Endodermal cell (in vitro differentiated cells): ENCODE results near the gene AQP12B. TPM values are rescaled to one million over a fixed set of nuclear protein-coding genes. Genes with fewer than 3 reads are reported as not detected.

ENCODE experiments used
- DNase-seq: peaks from one replicate; pipeline ENCODE4 v3.0.0-alpha.2; 2017
- H3K27ac ChIP-seq: 2 replicates; pipeline ENCODE4 v1.5.1; 2013; ENCODE audit warnings: mild to moderate bottlenecking, low read depth, low read length, moderate library complexity
- H3K27me3 ChIP-seq: 2 replicates; pipeline ENCODE4 v1.6.1; 2013; ENCODE audit warnings: mild to moderate bottlenecking, low read length, moderate library complexity; ENCODE audit not compliant: insufficient read depth, control insufficient read depth, poor library complexity, severe bottlenecking
- H3K36me3 ChIP-seq: 2 replicates; pipeline ENCODE4 v1.7.0; 2013; ENCODE audit warnings: mild to moderate bottlenecking, low read length, moderate library complexity; ENCODE audit not compliant: control insufficient read depth, insufficient read depth
- H3K4me1 ChIP-seq: one replicate; pipeline ENCODE4 v1.7.0; 2013; ENCODE audit warnings: low read length; ENCODE audit not compliant: control insufficient read depth, insufficient read depth
- H3K4me3 ChIP-seq: 2 replicates; pipeline ENCODE4 v1.5.1; 2013; ENCODE audit warnings: mild to moderate bottlenecking, low read length, moderate library complexity
- H3K9ac ChIP-seq: 2 replicates; pipeline ENCODE4 v1.6.1; 2013; ENCODE audit warnings: mild to moderate bottlenecking, low read length, moderate library complexity; ENCODE audit not compliant: poor library complexity, severe bottlenecking; ENCODE audit errors: extremely low read depth
- H3K9me3 ChIP-seq: 2 replicates; pipeline ENCODE4 v1.6.1; 2013; ENCODE audit warnings: mild to moderate bottlenecking, low read length, moderate library complexity; ENCODE audit not compliant: control insufficient read depth
- H3K27ac Mint-ChIP-seq: 2 replicates; pipeline ENCODE4 v1.8.0; 2020; ENCODE audit warnings: mixed read lengths
- H3K27me3 Mint-ChIP-seq: 2 replicates; pipeline ENCODE4 v1.8.0; 2021; ENCODE audit warnings: mild to moderate bottlenecking, mixed read lengths; ENCODE audit not compliant: insufficient read depth
- H3K36me3 Mint-ChIP-seq: 2 replicates; pipeline ENCODE4 v1.8.0; 2020; ENCODE audit warnings: low read depth, mixed read lengths
- H3K4me1 Mint-ChIP-seq: 2 replicates; pipeline ENCODE4 v1.8.0; 2020; ENCODE audit warnings: mixed read lengths
- H3K4me3 Mint-ChIP-seq: 2 replicates; pipeline ENCODE4 v1.8.0; 2020; ENCODE audit warnings: mild to moderate bottlenecking, moderate library complexity, mixed read lengths
- H3K9me3 Mint-ChIP-seq: 2 replicates; pipeline ENCODE4 v1.8.0; 2020; ENCODE audit warnings: mild to moderate bottlenecking, mixed read lengths
- WGBS, 2 experiments: methylation state at CpG; one replicate each; pipeline versions ENCODE4 v1.1.5 to v1.1.7; 2013; ENCODE audit warnings: missing lambda C conversion rate in 2 of 2, mixed read lengths in 1 of 2; ENCODE audit not compliant: insufficient coverage in 1 of 2, insufficient read length in 1 of 2; 5-methylcytosine and 5-hydroxymethylcytosine counted together
- total RNA-seq, 2 donors: library from RNA; stranded (reverse); fragmentation: NEBNext Ultra II Directional in 1 of 2; extraction: Animal tissue kit (Norgen Biotek cat#: 25700) in 1 of 2; gene quantifications; 2 replicates in 1 of 2; 3 replicates in 1 of 2; pipeline ENCODE4 v1.2.1, GENCODE V29; 2021
- TF ChIP-seq, protein P1 (sequence below): fragments of 200-600 bp; sonication (generic); conservative IDR thresholded peaks from 2 replicates; pipeline ENCODE4 v1.5.0; 2021; ENCODE audit warnings: antibody characterized with exemption, mild to moderate bottlenecking

Gene AQP12B
- total RNA-seq, 2 donors from 2014 or later: not detected

DNA sequence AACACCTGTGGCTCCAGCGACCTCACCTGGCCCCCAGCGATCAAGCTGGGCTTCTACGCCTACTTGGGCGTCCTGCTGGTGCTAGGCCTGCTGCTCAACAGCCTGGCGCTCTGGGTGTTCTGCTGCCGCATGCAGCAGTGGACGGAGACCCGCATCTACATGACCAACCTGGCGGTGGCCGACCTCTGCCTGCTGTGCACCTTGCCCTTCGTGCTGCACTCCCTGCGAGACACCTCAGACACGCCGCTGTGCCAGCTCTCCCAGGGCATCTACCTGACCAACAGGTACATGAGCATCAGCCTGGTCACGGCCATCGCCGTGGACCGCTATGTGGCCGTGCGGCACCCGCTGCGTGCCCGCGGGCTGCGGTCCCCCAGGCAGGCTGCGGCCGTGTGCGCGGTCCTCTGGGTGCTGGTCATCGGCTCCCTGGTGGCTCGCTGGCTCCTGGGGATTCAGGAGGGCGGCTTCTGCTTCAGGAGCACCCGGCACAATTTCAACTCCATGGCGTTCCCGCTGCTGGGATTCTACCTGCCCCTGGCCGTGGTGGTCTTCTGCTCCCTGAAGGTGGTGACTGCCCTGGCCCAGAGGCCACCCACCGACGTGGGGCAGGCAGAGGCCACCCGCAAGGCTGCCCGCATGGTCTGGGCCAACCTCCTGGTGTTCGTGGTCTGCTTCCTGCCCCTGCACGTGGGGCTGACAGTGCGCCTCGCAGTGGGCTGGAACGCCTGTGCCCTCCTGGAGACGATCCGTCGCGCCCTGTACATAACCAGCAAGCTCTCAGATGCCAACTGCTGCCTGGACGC lies 52.5 kb downstream of the AQP12B start:
- Histone ChIP-seq H3K4me1 (no peaks in the 10 kb centered on the region), H3K9ac (no peak overlapping the region), H3K36me3 (no peaks in the 10 kb centered on the region), H3K9me3 (peaks cover 23% of the 10 kb centered on the region), H3K27ac (no peak overlapping the region), H3K27me3 (no peaks in the 10 kb centered on the region), H3K4me3 (no peak overlapping the region)
- Mint-ChIP-seq H3K27me3 (peaks cover 3% of the 10 kb centered on the region), H3K27ac (no peak overlapping the region), H3K36me3 (no peaks in the 10 kb centered on the region), H3K4me3 (no peak overlapping the region), H3K4me1 (peaks cover 3% of the 10 kb centered on the region), H3K9me3 (peaks cover 32% of the 10 kb centered on the region)
- 93 to 94% methylated on average over 40 to 50 of the region's 50 CpGs for WGBS, 2 experiments
- DNase-seq: peak; percentile 28
- TF ChIP-seq, protein P1, sequence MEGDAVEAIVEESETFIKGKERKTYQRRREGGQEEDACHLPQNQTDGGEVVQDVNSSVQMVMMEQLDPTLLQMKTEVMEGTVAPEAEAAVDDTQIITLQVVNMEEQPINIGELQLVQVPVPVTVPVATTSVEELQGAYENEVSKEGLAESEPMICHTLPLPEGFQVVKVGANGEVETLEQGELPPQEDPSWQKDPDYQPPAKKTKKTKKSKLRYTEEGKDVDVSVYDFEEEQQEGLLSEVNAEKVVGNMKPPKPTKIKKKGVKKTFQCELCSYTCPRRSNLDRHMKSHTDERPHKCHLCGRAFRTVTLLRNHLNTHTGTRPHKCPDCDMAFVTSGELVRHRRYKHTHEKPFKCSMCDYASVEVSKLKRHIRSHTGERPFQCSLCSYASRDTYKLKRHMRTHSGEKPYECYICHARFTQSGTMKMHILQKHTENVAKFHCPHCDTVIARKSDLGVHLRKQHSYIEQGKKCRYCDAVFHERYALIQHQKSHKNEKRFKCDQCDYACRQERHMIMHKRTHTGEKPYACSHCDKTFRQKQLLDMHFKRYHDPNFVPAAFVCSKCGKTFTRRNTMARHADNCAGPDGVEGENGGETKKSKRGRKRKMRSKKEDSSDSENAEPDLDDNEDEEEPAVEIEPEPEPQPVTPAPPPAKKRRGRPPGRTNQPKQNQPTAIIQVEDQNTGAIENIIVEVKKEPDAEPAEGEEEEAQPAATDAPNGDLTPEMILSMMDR: no peak

DNA sequence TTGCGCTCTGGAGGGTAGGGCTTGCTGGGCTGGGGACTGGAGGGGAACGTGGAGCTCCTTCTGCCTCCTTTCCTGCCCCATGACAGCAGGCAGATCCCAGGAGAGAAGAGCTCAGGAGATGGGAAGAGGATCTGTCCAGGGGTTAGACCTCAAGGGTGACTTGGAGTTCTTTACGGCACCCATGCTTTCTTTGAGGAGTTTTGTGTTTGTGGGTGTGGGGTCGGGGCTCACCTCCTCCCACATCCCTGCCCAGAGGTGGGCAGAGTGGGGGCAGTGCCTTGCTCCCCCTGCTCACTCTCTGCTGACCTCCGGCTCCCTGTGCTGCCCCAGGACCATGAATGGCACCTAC lies 53.1 kb downstream of the AQP12B start:
- Histone ChIP-seq H3K27ac (no peak overlapping the region), H3K4me1 (no peaks in the 10 kb centered on the region), H3K4me3 (no peak overlapping the region), H3K9ac (no peak overlapping the region), H3K36me3 (no peaks in the 10 kb centered on the region), H3K27me3 (no peaks in the 10 kb centered on the region), H3K9me3 (peaks cover 22% of the 10 kb centered on the region)
- 83 to 93% methylated on average over 2 to 5 of the region's 5 CpGs for WGBS, 2 experiments
- TF ChIP-seq, protein P1: no peak
- Mint-ChIP-seq H3K27me3 (peaks cover 3% of the 10 kb centered on the region), H3K4me3 (no peak overlapping the region), H3K36me3 (no peaks in the 10 kb centered on the region), H3K27ac (no peak overlapping the region), H3K4me1 (peaks cover 3% of the 10 kb centered on the region), H3K9me3 (peaks cover 26% of the 10 kb centered on the region)
- DNase-seq: no peak

- 80 to 87% methylated on average over 10 to 20 of the region's 20 CpGs for WGBS, 2 experiments
- H3K4me1 ChIP-seq: no peaks in the 10 kb centered on the region
- peak; percentile 42 for DNase-seq
- Mint-ChIP-seq H3K4me3 (no peak overlapping the region), H3K27me3 (peaks cover 3% of the 10 kb centered on the region), H3K9me3 (peaks cover 20% of the 10 kb centered on the region), H3K27ac (no peak overlapping the region), H3K36me3 (no peaks in the 10 kb centered on the region), H3K4me1 (peaks cover 3% of the 10 kb centered on the region)
- TF ChIP-seq, protein P1: no peak
- H3K9me3 ChIP-seq: peaks cover 16% of the 10 kb centered on the region
- H3K27ac ChIP-seq: no peak overlapping the region
- no peaks in the 10 kb centered on the region for H3K27me3 ChIP-seq
- H3K9ac ChIP-seq: no peak overlapping the region
- no peak overlapping the region for H3K4me3 ChIP-seq
- no peaks in the 10 kb centered on the region for H3K36me3 ChIP-seq
Measured at GRCh38 chr2:240628808-240629618, 53.7 kb downstream of the AQP12B start.
